ENCODE results near the gene C22orf42.
"Not testable (repeated sequence)": the region's sequence is repeated elsewhere in the genome, so short reads cannot be mapped to it uniquely, and the experiment has no call there.

The C22orf42 gene

GRCh38 chr22:32199961-32200360 lies 40.9 kb upstream of the C22orf42 start:
- DNase-seq (ENCODE audit: low read depth): no peak
- TF ChIP-seq, protein P1, sequence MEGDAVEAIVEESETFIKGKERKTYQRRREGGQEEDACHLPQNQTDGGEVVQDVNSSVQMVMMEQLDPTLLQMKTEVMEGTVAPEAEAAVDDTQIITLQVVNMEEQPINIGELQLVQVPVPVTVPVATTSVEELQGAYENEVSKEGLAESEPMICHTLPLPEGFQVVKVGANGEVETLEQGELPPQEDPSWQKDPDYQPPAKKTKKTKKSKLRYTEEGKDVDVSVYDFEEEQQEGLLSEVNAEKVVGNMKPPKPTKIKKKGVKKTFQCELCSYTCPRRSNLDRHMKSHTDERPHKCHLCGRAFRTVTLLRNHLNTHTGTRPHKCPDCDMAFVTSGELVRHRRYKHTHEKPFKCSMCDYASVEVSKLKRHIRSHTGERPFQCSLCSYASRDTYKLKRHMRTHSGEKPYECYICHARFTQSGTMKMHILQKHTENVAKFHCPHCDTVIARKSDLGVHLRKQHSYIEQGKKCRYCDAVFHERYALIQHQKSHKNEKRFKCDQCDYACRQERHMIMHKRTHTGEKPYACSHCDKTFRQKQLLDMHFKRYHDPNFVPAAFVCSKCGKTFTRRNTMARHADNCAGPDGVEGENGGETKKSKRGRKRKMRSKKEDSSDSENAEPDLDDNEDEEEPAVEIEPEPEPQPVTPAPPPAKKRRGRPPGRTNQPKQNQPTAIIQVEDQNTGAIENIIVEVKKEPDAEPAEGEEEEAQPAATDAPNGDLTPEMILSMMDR (conservative IDR thresholded peaks at IDR 0.05; ENCODE audit: low read depth, low read length): no peak
- H3K4me3 ChIP-seq (ENCODE audit: low read depth, low read length): no peak overlapping the region

DNA sequence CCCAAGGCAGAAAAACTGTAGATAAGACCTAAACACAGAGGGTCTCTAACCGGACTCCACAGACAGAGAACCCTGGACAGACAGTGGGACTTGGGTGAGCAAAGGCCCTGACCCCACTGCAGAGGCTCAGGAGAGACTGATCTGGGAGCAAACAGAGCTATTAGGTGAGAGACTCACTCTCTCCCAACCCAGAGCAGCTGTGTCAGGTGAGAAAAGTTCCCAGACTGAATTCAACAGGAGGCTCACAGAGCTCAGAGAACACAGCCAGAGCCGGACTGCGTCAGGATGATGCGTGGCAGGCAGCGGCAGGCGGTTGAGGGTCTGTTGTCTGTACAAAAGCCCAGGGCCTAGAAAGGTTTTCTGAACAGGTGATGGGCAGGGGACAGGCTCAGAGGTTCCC lies 40.2 kb upstream of the C22orf42 start:
- TF ChIP-seq, protein P1 (conservative IDR thresholded peaks at IDR 0.05; ENCODE audit: low read depth, low read length): no peak
- DNase-seq (ENCODE audit: low read depth): no peak

DNA sequence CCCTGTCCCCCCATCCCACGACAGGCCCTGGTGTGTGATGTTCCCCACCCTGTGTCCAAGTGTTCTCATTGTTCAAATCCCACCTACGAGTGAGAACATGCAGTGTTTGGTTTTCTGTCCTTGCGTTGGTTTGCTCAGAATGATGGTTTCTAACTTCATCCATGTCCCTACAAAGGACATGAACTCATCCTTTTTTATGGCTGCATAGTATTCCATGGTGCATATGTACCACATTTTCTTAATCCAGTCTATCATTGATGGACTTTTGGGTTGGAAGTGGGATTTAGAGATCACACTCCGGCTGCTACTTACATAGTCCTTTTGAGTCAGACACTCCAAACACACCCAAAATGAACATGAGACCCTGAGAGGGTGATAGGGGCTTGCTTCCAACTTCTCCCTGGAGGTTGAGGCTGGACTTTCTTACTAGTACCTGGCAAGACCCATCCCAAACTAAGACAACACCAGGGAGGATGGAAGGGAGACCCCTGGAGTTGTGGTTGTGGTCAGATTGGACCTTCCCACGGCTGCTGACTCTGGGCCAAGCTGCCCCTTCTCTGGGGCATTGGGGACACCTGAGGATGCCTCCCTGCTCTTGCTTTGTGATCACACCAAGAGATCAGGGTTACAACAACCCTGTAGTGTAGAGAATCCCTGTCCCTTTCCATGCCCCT lies 38.6 kb upstream of the C22orf42 start:
- H3K4me3 ChIP-seq (ENCODE audit: low read depth, low read length); DNase-seq (ENCODE audit: low read depth): not testable (repeated sequence)

More for the DNA sequence above, 40.2 kb upstream of the C22orf42 start:
- H3K4me3 ChIP-seq (ENCODE audit: low read depth, low read length): no peak overlapping the region

DNA sequence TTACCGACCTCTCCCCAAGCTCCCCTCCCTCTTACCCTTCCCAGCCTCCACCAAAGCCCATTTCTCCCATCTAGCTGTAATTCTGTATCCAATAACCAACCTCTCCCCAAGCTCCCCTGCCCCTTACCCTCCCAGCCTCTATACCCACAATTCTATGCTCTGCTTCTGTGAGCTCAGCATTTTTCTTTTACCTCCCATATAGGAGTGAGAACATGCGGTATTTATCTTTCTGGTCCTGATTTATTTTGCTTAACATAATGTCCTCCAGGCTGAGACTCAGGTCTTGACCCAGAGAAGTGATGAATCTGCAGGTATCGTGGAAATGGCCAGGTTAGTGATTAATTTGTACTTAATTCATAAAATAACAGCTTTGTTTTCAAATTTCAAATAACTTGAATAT lies 36.8 kb upstream of the C22orf42 start:
- not testable (repeated sequence) for H3K4me3 ChIP-seq (ENCODE audit: low read depth, low read length); DNase-seq (ENCODE audit: low read depth)

- H3K4me3 ChIP-seq (ENCODE audit: low read depth, low read length): not testable (repeated sequence)
Observed at GRCh38 chr22:32193346-32193745, 34.2 kb upstream of the C22orf42 start.

GRCh38 chr22:32191021-32191420 lies 31.9 kb upstream of the C22orf42 start:
- not testable (repeated sequence) for H3K4me3 ChIP-seq (ENCODE audit: low read depth, low read length); DNase-seq (ENCODE audit: low read depth)

More at GRCh38 chr22:32193346-32193745, 34.2 kb upstream of the C22orf42 start:
- DNase-seq (ENCODE audit: low read depth): not testable (repeated sequence)

- H3K4me3 ChIP-seq (ENCODE audit: low read depth, low read length): no peak overlapping the region
- TF ChIP-seq, protein P1 (conservative IDR thresholded peaks at IDR 0.05; ENCODE audit: low read depth, low read length): no peak
- no peak for DNase-seq (ENCODE audit: low read depth)
Observed at GRCh38 chr22:32185821-32186220, 26.7 kb upstream of the C22orf42 start.

DNA sequence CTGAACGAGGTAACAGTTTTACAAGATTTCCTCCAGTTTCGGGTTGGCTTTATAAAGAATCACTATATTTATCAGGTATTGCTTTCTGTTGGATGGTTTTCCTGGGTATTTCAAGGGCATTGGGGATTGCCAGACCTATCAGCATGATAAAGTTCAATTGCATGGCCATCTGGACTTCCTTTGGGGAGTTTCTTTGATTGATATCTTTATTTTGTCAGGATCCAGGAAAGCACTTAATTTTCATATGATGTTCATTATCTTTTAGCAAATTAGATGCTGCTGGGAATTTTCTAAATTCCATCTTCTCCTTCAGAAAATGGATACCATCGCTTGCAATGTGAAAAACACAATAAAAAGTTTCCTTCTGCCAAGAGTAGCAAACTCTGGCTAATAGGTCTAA lies 24.5 kb upstream of the C22orf42 start:
- TF ChIP-seq, protein P1 (conservative IDR thresholded peaks at IDR 0.05; ENCODE audit: low read depth, low read length): no peak
- no peak overlapping the region for H3K4me3 ChIP-seq (ENCODE audit: low read depth, low read length)
- DNase-seq (ENCODE audit: low read depth): no peak

GRCh38 chr22:32181043-32181442 lies 21.9 kb upstream of the C22orf42 start:
- TF ChIP-seq, protein P1 (conservative IDR thresholded peaks at IDR 0.05; ENCODE audit: low read depth, low read length): no peak
- DNase-seq (ENCODE audit: low read depth): no peak
- no peak overlapping the region for H3K4me3 ChIP-seq (ENCODE audit: low read depth, low read length)

Measured in choroid plexus epithelial cell (primary cell).